Stimulated activated CD4-positive, alpha-beta T cell treated with anti-CD3 and anti-CD28 coated beads, Interleukin-4, amount 100 ng/mL, for 4 hours (primary cell): Measurements from ENCODE around the gene COP1.
"Not testable (repeated sequence)": the region's sequence is repeated elsewhere in the genome, so short reads cannot be mapped to it uniquely, and the experiment has no call there.

Source experiments
- DNase-seq, 2 experiments: peaks; one replicate each; pipeline ENCODE4 v3.0.0-alpha.2; 2020

Gene COP1

GRCh38 chr1:176206961-176207902 is at the start of gene COP1:
Gene COP1 (minus strand): TSS chr1:176207286. CDS start chr1:176206978, 308 bp downstream.
- DNase-seq = peak; percentile 93 to 97

GRCh38 chr1:176252191-176252590 is 45.1 kb upstream of the COP1 start:
- no peak for DNase-seq

GRCh38 chr1:176244851-176245250 is 37.8 kb upstream of the COP1 start:
- DNase-seq = no peak

- no peak for DNase-seq
Measured at GRCh38 chr1:176243746-176244145, 36.7 kb upstream of the COP1 start.

- DNase-seq = no peak
Measured at GRCh38 chr1:176241385-176242015, 34.4 kb upstream of the COP1 start.

GRCh38 chr1:176233657-176234056 is 26.6 kb upstream of the COP1 start:
- DNase-seq = not testable (repeated sequence)

- no peak for DNase-seq
Measured at GRCh38 chr1:176227579-176227978, 20.5 kb upstream of the COP1 start.

- no peak for DNase-seq
Measured at GRCh38 chr1:176225911-176226310, 18.8 kb upstream of the COP1 start.

- no peak for DNase-seq
Measured at GRCh38 chr1:176225479-176225875, 18.4 kb upstream of the COP1 start.

GRCh38 chr1:176222196-176222595 is 15.1 kb upstream of the COP1 start:
- DNase-seq = no peak

- DNase-seq = no peak
Measured at GRCh38 chr1:176220100-176220689, 13.1 kb upstream of the COP1 start.

GRCh38 chr1:176217461-176218099 is 10.5 kb upstream of the COP1 start:
- DNase-seq = no peak

GRCh38 chr1:176216031-176216430 is 8.9 kb upstream of the COP1 start:
- DNase-seq = no peak

GRCh38 chr1:176211396-176212165 is 4.5 kb upstream of the COP1 start:
- DNase-seq = no peak

- no peak for DNase-seq
Measured at GRCh38 chr1:176208034-176208433, 948 bp upstream of the COP1 start.

- peak; percentile 28 to 36 for DNase-seq
Measured at GRCh38 chr1:176206006-176206960, 803 bp downstream of the COP1 start.

- no peak for DNase-seq
Measured at GRCh38 chr1:176205332-176205914, 1.7 kb downstream of the COP1 start.

GRCh38 chr1:176204655-176205054 is 2.4 kb downstream of the COP1 start:
- not testable (repeated sequence) for DNase-seq

GRCh38 chr1:176203735-176204134 is 3.4 kb downstream of the COP1 start:
- DNase-seq = no peak

GRCh38 chr1:176201568-176201967 is 5.5 kb downstream of the COP1 start:
- no peak for DNase-seq

- DNase-seq = no peak
Measured at GRCh38 chr1:176199707-176200106, 7.4 kb downstream of the COP1 start.
